Stimulated activated CD8-positive, alpha-beta memory T cell treated with anti-CD3 and anti-CD28 coated beads, Interleukin-4, amount 100 ng/mL, for 48 hours (primary cell): Measurements from ENCODE around the gene PRKCA.

Experiments
- DNase-seq: peaks from one replicate; pipeline ENCODE4 v3.0.0-alpha.2; 2020

PRKCA gene

GRCh38 chr17:66755101-66755943, 452.9 kb downstream of the PRKCA start:
- no peak for DNase-seq

DNA sequence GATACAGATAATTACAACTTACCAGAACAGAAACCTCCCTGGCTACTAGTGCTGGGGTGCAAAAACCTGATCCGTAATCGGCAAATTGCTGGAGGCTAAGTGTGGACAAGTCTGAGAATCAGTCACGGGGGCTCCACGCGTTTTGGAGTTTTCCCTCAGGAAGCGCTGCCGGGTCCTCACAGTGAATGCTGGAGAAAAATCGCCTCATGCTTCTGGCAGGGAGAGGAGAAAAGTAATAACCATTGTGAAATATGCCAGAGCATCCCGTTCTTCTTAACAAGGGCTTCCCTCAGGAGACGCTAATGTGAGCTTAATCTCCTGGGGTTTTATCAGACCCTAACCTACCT, 453.5 kb downstream of the PRKCA start:
- DNase-seq, result no peak

GRCh38 chr17:66760324-66760723, 457.9 kb downstream of the PRKCA start:
- no peak for DNase-seq

- DNase-seq, result no peak
These were observed 459.9 kb downstream of the PRKCA start for GRCh38 chr17:66762276-66762675.

DNA sequence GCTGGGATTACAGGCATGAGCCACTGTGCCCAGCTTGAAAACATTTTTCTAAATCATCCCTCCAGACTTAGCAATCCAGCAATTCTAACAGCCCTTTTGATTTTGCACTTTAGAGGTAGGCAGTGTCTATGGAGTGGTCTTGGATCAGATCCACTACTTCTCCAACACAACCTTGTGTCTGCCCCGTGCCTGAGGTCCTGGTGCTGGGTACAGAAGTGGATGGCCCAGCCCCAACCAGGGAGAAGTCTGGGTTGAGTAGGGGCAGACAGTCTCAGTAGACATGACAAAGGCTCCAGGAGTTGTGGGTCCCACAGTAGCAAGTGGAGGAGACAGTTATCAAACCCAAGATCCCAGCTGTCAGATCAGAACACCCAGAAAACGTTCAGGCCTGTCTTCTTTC, 460.6 kb downstream of the PRKCA start:
- DNase-seq, result no peak

DNA sequence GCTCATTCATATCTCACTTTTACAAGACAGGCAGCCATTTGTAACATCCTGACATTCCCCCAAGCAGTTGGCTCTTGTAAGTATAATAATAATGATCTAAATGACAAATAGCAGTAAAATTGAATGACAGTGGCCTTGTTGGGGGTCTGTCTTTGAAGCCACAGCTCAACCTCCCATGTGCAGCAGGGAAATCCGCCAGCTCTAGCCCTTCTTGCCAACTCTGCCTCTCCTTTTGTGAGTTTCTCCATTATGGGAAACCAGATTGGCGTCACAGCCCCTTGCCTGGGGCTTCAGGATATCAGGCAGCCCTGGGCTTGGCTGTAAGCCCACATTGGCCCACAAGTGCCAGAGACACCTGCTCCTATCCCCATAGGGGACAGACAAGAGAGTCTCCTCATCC, 462.1 kb downstream of the PRKCA start:
- DNase-seq, result no peak

DNA sequence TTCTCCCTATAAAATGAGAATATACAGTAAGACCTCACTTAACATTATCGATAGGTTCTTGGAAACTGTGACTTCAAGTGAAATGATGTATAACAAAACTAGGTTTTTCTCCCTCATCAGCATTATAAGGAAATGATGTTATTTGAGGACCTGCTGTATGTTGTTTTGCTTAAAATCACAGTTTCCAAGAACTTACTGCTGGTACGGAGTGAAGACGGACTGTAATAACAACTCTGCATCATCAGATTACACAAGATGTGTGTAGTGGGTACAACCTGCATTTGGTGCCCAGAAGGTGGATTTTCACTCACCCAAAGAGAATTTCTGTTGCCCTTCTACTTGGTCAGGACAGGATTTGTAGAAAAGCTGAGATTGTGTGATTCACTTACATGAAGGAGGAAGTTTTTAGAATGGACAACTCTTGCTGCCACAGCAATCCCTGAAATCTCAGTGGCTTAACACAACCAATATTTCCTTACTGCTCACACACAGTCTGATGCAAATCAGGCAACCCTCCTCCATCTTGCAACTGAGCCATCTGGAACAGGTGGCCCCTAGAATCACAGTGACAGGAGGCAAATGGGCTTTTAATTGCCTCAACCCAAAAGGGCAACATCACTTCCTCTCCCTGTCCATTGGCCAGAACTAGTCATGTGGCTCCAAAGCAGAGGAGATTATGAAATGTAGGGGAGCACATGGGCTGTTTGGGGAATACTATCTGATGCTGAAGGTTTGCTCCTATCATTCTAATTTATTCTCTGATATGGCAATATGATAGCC, 464.9 kb downstream of the PRKCA start:
- DNase-seq, result no peak

- no peak for DNase-seq
These were observed 467.5 kb downstream of the PRKCA start for GRCh38 chr17:66769911-66770310.

DNA sequence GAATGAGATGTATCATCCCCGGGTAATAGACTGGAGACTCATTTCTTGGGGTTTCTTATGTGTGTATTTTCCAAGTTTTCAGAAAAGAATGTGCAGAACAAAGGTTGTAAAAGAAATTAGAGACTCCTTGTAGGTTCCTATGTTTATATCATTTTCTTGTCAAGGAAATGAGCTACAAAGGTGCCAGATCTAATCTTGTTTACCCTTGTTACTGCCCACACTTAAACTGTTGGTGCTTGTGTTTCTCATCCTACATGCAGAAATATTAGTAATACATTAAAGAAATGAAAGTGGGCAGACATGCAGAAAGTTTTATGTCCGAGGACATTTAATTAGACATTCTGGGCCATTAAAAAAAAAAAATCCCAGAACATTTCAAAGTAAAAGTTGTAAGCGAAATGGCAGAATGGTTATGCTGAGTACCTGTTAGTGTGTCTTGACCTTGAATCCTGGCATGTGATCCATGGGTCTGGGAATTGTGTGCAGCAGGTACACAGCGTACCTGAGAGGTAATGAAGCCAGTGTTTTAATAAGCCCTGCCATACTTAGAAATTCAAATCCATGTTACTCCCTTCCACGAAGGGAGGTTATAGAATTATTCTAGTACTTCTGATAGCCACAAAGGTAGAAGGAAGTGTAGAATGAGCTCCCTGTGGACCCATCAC, 469.9 kb downstream of the PRKCA start:
- no peak for DNase-seq

- no peak for DNase-seq
These were observed 472.9 kb downstream of the PRKCA start for GRCh38 chr17:66775271-66775670.

- DNase-seq, result no peak
These were observed 473.5 kb downstream of the PRKCA start for GRCh38 chr17:66775881-66776400.

- DNase-seq, result no peak
These were observed 474.7 kb downstream of the PRKCA start for GRCh38 chr17:66776999-66777688.

GRCh38 chr17:66777689-66778225, 475.3 kb downstream of the PRKCA start:
- no peak for DNase-seq

DNA sequence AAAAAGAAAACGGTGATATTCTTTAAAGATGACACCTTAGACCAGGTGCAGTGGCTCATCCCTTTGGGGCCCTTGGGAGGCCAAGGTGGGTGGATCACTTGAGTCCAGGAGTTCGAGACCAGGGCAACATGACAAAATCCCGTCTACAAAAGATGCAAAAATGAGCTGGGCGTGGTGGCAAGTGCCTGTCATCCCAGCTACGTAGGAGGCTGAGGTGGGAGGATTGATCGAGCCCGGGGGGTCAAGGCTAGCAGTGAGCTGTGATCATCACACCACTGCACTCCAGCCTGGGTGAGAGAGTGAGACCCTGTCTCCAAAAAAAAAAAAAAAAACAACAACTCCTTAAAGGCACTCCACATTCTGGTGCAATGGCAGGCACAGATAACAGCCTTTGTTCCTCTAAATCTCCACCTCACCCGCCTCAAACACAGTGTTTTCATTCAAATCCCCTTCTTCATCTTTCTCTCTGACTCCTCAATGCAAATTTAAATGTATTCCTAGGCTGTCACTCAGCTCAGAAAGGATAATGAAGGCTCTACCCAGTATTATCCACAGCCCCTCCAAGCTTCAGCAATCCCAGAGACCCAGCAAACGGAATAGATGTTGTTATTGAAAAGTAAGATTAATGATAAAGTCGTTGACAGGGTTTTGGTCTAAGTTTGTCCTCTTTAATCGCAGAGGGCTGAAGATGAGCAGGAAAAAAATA, 476.3 kb downstream of the PRKCA start:
- DNase-seq, result no peak

GRCh38 chr17:66779237-66779606, 476.8 kb downstream of the PRKCA start:
- DNase-seq, result no peak

- DNase-seq, result no peak
These were observed 478.7 kb downstream of the PRKCA start for GRCh38 chr17:66781135-66781534.

GRCh38 chr17:66782851-66783250, 480.4 kb downstream of the PRKCA start:
- no peak for DNase-seq

DNA sequence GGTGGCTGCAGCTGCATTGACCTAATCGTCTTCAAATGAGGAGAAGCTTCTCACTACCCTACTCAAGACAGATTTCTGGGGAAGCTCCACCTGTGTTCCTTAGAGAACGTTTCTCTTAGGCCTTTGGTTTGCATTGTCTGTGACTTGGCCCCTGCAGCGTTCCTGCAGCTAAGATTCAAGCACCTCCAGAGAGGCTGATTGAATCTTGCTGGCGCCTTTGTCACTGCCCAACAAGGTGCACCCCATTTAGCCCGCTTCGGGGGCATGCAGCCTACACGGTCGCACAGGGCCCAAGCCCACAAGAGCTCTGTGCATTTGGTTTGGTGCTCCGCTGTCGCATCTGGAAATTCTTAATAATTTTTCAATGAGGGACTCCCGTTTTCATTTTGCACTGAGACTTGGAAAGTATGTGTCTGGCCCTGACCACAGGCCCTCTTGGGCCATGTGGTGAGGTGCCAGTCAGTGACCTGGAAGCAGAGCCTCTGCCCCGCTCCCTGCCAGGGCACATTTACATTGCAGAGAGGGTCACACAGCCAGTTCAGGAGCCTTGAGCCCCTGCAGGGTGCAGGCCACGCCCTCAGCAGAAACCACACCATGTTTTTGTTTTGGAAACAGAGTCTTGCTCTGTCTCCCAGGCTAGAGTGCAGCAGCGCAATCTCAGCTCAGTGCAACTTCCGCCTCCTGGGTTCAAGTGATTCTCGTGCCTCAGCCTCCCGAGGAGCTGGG, 481.4 kb downstream of the PRKCA start:
- DNase-seq, result no peak

DNA sequence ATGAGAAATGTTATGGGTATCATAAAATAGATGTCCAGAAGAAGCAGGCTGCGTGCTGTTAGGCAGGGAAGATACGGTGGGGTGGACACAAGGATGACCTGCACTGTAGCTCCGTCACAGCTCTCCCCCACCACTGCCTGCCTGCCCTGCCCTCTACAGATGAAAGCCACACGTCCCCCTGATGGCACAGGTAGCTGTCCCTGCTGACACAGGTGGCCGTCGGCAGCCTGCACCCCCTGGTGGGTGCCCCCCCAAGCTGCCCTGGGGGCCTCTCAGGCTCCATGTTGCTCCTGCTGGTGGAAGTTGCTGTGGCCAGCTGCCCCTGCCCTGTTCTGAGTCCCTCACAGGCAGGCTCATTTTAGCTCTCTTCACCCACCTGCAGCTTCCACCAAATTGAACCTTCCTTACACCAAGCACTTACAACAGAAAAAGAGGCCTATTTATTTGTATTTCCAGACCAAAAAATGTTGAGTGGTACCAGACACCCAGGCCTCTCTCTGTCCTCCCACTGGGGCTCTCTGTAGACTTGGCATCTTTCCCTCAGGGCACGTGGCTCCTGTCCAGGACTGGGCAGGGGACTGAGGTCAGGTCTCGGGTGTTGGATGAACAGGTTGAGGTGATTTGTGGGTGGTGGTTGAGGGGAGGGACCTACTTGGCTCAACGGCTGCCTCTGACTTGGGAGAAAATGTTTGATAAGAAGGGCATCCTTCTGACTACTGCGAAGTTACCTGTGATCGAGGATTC, 482.4 kb downstream of the PRKCA start:
- no peak for DNase-seq

DNA sequence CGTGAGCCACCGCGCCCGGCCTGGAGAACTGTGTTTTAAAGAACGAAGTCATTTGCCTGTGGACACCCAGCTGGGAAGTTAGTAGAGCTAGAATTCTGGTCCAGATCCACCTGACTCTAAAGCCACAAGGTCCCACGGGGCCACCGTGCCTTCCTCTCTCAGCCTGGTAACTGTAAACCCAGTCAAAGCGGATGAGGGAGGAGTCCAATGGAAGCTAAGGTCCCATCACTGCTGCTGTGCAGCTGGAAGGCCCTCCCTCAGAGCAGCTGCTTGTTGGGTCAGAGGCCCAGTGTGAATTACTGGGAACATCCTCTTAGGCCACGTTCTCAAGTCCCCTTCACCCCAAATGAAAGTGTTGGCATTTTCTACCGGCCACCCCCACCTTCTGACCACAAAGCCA, 483.7 kb downstream of the PRKCA start:
- DNase-seq, result no peak

DNA sequence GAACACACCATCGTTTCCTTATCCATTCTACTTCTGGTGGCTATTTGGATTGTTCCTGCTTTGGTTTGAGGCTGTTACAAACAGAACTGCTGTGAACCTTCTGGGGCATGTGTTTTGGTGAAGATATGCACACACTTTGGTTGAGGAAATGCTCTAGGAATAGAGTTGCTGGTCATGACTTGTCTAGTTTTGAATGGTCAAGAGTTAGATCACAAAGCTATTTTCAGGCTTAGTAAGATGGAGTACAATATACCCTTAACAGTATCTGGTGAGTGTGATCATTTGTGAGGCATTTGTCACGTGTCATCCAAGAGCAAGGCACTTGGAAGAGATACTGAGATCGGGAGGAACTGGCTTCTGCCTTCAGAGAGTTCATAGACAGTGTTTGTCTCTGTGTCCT, 485.5 kb downstream of the PRKCA start:
- no peak for DNase-seq
